ENCODE measurements around the gene MRE11.

The MRE11 gene

GRCh38 chr11:94493281-94494125, at the start of gene MRE11, which contains the start of gene ANKRD49:
MRE11 (minus strand) TSS chr11:94493844; CDS start chr11:94492801, 1,043 bp downstream.
ANKRD49 (plus strand) TSS chr11:94493984; CDS start chr11:94496694, 2,710 bp downstream.
- Mint-ChIP-seq H3K9me3 (no peaks in the 10 kb centered on the region), H3K4me1 (peaks cover 17% of the 10 kb centered on the region), H3K4me3 (peak within 1 kb of the TSS; percentile 94), H3K36me3 (peaks cover 49% of the 10 kb centered on the region), H3K27ac (peak within 1 kb of the TSS; percentile 99)
- DNase-seq (ENCODE audit: low spot score in 2 of 2) (peak; percentile 82 to 96), ATAC-seq (peak; percentile 100)

GRCh38 chr11:94539420-94539819, 45.8 kb upstream of the MRE11 start:
- Mint-ChIP-seq H3K36me3 (peaks cover 7% of the 10 kb centered on the region), H3K4me3 (no peak overlapping the region), H3K4me1 (peaks cover 11% of the 10 kb centered on the region), H3K27ac (peak overlapping the region; percentile 22), H3K9me3 (no peaks in the 10 kb centered on the region)
- ATAC-seq = no peak
- no peak for DNase-seq (ENCODE audit: low spot score in 2 of 2)

GRCh38 chr11:94537031-94537600, 43.5 kb upstream of the MRE11 start:
- ATAC-seq (no peak), DNase-seq (ENCODE audit: low spot score in 2 of 2) (no peak)
- Mint-ChIP-seq H3K36me3 (no peaks in the 10 kb centered on the region), H3K9me3 (no peaks in the 10 kb centered on the region), H3K4me1 (no peaks in the 10 kb centered on the region), H3K27ac (no peak overlapping the region), H3K4me3 (no peak overlapping the region)

- Mint-ChIP-seq H3K4me1 (no peaks in the 10 kb centered on the region), H3K36me3 (no peaks in the 10 kb centered on the region), H3K27ac (no peak overlapping the region), H3K4me3 (no peak overlapping the region), H3K9me3 (no peaks in the 10 kb centered on the region)
- no peak for ATAC-seq
- DNase-seq (ENCODE audit: low spot score in 2 of 2) = no peak
Measured at GRCh38 chr11:94536386-94536785, 42.7 kb upstream of the MRE11 start.

GRCh38 chr11:94533696-94534630, 40.3 kb upstream of the MRE11 start:
- Mint-ChIP-seq H3K27ac (no peak overlapping the region), H3K36me3 (no peaks in the 10 kb centered on the region), H3K9me3 (no peaks in the 10 kb centered on the region), H3K4me1 (no peaks in the 10 kb centered on the region), H3K4me3 (no peak overlapping the region)
- no peak for DNase-seq (ENCODE audit: low spot score in 2 of 2)
- no peak for ATAC-seq

- Mint-ChIP-seq H3K4me1 (no peaks in the 10 kb centered on the region), H3K9me3 (no peaks in the 10 kb centered on the region), H3K4me3 (no peak overlapping the region), H3K36me3 (no peaks in the 10 kb centered on the region), H3K27ac (no peak overlapping the region)
- no peak for DNase-seq (ENCODE audit: low spot score in 2 of 2)
- no peak for ATAC-seq
Measured at GRCh38 chr11:94533206-94533605, 39.6 kb upstream of the MRE11 start.

- DNase-seq (ENCODE audit: low spot score in 2 of 2) = no peak
- no peak overlapping the region for H3K4me3 Mint-ChIP-seq
- no peaks in the 10 kb centered on the region for H3K36me3 Mint-ChIP-seq
- ATAC-seq = no peak
- no peaks in the 10 kb centered on the region for H3K4me1 Mint-ChIP-seq
- H3K9me3 Mint-ChIP-seq = no peaks in the 10 kb centered on the region
- H3K27ac Mint-ChIP-seq = no peak overlapping the region
Measured at GRCh38 chr11:94532211-94532610, 38.6 kb upstream of the MRE11 start.

- Mint-ChIP-seq H3K9me3 (no peaks in the 10 kb centered on the region), H3K4me3 (no peak overlapping the region), H3K27ac (no peak overlapping the region), H3K4me1 (no peaks in the 10 kb centered on the region), H3K36me3 (no peaks in the 10 kb centered on the region)
- ATAC-seq (no peak), DNase-seq (ENCODE audit: low spot score in 2 of 2) (no peak)
Measured at GRCh38 chr11:94528551-94528950, 34.9 kb upstream of the MRE11 start.

GRCh38 chr11:94526645-94527438, 33.2 kb upstream of the MRE11 start:
- no peaks in the 10 kb centered on the region for H3K36me3 Mint-ChIP-seq
- DNase-seq (ENCODE audit: low spot score in 2 of 2) (no peak), ATAC-seq (no peak)
- no peak overlapping the region for H3K27ac Mint-ChIP-seq
- H3K4me3 Mint-ChIP-seq = no peak overlapping the region
- H3K4me1 Mint-ChIP-seq = no peaks in the 10 kb centered on the region
- H3K9me3 Mint-ChIP-seq = no peaks in the 10 kb centered on the region

- no peak for DNase-seq (ENCODE audit: low spot score in 2 of 2)
- Mint-ChIP-seq H3K36me3 (no peaks in the 10 kb centered on the region), H3K4me3 (no peak overlapping the region), H3K4me1 (no peaks in the 10 kb centered on the region), H3K27ac (no peak overlapping the region), H3K9me3 (no peaks in the 10 kb centered on the region)
- no peak for ATAC-seq
Measured at GRCh38 chr11:94525546-94526324, 32.1 kb upstream of the MRE11 start.

- Mint-ChIP-seq H3K9me3 (no peaks in the 10 kb centered on the region), H3K4me1 (no peaks in the 10 kb centered on the region), H3K27ac (no peak overlapping the region), H3K4me3 (no peak overlapping the region), H3K36me3 (no peaks in the 10 kb centered on the region)
- DNase-seq (ENCODE audit: low spot score in 2 of 2) (no peak), ATAC-seq (no peak)
Measured at GRCh38 chr11:94524341-94524740, 30.7 kb upstream of the MRE11 start.

GRCh38 chr11:94521684-94522083, 28.0 kb upstream of the MRE11 start:
- H3K4me1 Mint-ChIP-seq = no peaks in the 10 kb centered on the region
- DNase-seq (ENCODE audit: low spot score in 2 of 2) = no peak
- H3K4me3 Mint-ChIP-seq = no peak overlapping the region
- ATAC-seq = peak; percentile 44
- H3K27ac Mint-ChIP-seq = no peak overlapping the region
- no peaks in the 10 kb centered on the region for H3K9me3 Mint-ChIP-seq
- no peaks in the 10 kb centered on the region for H3K36me3 Mint-ChIP-seq

GRCh38 chr11:94519478-94520084, 25.9 kb upstream of the MRE11 start:
- DNase-seq (ENCODE audit: low spot score in 2 of 2) (no peak), ATAC-seq (no peak)
- Mint-ChIP-seq H3K4me3 (no peak overlapping the region), H3K9me3 (no peaks in the 10 kb centered on the region), H3K27ac (no peak overlapping the region), H3K36me3 (no peaks in the 10 kb centered on the region), H3K4me1 (no peaks in the 10 kb centered on the region)

- Mint-ChIP-seq H3K9me3 (no peaks in the 10 kb centered on the region), H3K4me1 (no peaks in the 10 kb centered on the region), H3K4me3 (no peak overlapping the region), H3K27ac (no peak overlapping the region), H3K36me3 (no peaks in the 10 kb centered on the region)
- ATAC-seq = no peak
- no peak for DNase-seq (ENCODE audit: low spot score in 2 of 2)
Measured at GRCh38 chr11:94518300-94518699, 24.7 kb upstream of the MRE11 start.
